Measurements from ENCODE around the gene PDE3A.
"Not testable (repeated sequence)": the region's sequence is repeated elsewhere in the genome, so short reads cannot be mapped to it uniquely, and the experiment has no call there.

PDE3A gene

DNA sequence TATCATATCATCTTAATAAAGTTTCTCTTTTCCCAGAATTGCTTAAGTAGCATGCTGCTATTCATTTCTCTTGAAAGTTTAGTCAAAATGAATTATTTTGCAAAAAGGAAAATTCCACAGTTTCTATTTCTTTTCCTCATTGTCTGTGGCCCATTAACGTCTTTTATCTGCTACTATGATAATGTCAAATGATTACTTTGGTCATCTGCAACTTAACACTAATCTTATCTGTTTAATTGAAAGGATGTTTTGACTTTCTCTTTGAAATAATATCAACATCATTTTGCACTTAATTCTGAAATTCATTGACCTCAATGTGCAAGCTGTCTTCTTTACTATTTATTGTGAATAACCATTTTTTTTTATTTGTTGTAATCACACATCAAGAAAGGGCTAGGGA, 180.3 kb downstream of the PDE3A start:
- DNase-seq (ENCODE audit: low read depth, low spot score), result no peak

DNA sequence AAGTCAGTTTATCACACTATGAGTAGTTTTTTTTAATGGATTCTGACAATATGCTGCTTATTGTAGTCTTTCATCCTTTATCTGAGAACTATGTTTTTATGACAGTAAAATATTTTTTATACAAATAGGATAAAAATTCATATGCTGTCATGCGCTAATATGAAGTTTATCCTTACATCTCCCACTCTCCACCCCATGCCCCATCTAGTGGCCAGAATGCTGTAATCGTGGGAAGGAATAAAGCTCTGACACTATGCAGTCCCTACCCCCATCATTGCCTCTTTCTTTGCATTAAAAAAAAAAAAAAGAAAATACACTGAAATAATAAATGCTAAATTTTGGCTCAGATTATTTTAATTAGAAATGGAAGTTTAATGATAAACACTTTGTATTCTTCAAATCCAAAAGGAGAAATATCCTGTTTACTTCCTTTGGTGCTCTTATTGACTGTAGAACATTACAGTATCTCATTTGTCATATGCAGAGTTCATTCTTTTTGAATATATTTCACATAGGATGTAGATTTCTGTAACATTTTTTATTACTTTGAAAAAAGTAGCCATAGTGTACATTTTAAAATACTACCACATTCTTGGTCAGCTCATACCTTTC, 180.9 kb downstream of the PDE3A start:
- no peak for DNase-seq (ENCODE audit: low read depth, low spot score)

DNA sequence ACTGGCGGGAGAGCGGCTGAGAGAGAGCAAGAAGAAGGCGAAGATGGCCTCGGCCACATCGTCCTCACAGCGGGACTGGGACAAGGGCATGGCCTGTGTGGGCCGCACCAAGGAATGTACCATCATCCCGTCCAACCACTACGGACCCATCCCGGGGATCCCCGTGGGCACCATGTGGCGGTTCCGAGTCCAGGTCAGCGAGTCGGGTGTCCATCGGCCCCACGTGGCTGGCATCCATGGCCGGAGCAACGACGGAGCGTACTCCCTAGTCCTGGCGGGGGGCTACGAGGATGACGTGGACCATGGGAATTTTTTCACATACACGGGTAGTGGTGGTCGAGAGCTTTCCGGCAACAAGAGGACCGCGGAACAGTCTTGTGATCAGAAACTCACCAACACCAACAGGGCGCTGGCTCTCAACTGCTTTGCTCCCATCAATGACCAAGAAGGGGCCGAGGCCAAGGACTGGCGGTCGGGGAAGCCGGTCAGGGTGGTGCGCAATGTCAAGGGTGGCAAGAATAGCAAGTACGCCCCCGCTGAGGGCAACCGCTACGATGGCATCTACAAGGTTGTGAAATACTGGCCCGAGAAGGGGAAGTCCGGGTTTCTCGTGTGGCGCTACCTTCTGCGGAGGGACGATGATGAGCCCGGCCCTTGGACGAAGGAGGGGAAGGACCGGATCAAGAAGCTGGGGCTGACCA, 183.6 kb downstream of the PDE3A start:
- not testable (repeated sequence) for DNase-seq (ENCODE audit: low read depth, low spot score)

- DNase-seq (ENCODE audit: low read depth, low spot score), result not testable (repeated sequence)
Measured at GRCh38 chr12:20552586-20552985, 184.2 kb downstream of the PDE3A start.

DNA sequence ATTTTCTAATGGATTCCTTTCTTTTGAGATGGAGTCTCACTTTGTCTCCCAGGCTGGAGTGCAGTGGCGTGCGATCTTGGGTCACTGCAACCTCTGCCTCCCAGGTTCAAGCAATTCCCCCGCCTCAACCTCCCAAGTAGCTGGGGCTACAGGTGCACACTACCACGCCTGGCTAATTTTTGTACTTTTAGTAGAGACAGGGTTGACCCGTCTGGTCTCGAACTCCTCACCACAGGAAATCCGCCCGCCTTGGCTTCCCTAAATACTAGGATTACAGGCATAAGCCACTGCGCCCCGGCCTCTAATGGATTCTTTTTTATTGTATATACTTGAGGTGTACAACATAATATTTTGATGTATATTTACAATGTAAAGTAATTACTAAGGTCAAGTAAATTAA, 186.7 kb downstream of the PDE3A start:
- no peak for DNase-seq (ENCODE audit: low read depth, low spot score)

GRCh38 chr12:20555771-20556170, 187.4 kb downstream of the PDE3A start:
- no peak for DNase-seq (ENCODE audit: low read depth, low spot score)

DNA sequence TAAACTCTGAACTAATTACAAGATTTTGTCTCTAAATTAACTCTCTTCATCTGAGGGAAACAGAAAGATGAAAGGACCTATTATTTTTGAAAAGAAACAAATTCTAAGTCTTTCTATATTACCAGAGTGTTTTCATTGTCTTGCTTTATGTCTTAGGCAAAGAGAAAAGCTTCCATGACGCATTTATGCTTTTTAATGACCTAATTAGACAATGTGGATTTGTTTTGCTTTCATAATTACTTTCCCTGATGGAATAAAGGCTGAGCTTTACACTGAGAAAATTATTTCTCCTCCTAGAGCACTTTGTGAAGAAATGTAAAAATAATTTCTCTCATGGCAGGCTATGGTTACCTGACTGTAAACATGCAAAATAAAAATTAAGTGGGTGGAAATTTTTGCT, 188.8 kb downstream of the PDE3A start:
- no peak for DNase-seq (ENCODE audit: low read depth, low spot score)

- DNase-seq (ENCODE audit: low read depth, low spot score), result no peak
Measured at GRCh38 chr12:20560935-20561334, 192.6 kb downstream of the PDE3A start.

- DNase-seq (ENCODE audit: low read depth, low spot score), result peak; percentile 36
Measured at GRCh38 chr12:20561871-20562270, 193.5 kb downstream of the PDE3A start.

GRCh38 chr12:20567413-20567812, 199.1 kb downstream of the PDE3A start:
- DNase-seq (ENCODE audit: low read depth, low spot score), result no peak

GRCh38 chr12:20572451-20572850, 204.1 kb downstream of the PDE3A start:
- DNase-seq (ENCODE audit: low read depth, low spot score), result no peak

DNA sequence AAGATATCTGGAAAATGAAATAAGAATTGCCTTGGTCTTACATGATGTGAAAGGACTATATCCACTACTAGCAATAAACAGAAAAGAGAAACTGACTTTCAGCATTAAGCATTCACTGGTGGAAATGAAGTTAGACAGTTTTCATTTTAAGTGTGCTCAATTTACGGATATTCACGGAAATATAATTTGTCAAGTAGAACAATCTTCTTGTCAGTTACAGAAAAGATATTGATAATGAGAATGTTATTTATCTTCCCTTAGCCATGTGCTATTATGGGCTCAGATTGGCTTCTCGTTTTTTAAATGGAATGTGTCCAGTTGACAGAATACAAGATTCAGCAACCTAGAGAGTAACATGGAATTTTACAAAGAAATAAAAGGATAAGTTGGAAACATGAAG, 208.2 kb downstream of the PDE3A start:
- DNase-seq (ENCODE audit: low read depth, low spot score), result no peak

- DNase-seq (ENCODE audit: low read depth, low spot score), result no peak
Measured at GRCh38 chr12:20577054-20577453, 208.7 kb downstream of the PDE3A start.

DNA sequence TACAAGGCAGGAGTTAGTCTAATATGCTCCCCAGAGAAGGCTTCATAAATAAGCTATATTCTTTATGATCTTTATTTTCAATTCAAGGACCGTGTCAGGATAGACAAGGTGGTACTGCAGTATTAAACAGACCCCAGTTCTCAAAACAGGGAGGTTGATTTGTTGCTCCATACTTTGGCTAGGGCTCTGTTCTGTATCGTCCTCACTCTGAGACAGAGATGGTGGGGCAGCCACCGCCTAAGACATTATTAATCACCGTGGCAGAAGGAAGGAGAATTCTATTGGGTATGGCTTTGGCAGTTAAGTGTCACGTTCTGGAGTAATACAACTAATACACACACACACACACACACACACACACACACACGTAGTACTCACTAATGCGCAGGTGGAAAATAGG, 209.8 kb downstream of the PDE3A start:
- no peak for DNase-seq (ENCODE audit: low read depth, low spot score)

- DNase-seq (ENCODE audit: low read depth, low spot score), result no peak
Measured at GRCh38 chr12:20585055-20585625, 216.8 kb downstream of the PDE3A start.

DNA sequence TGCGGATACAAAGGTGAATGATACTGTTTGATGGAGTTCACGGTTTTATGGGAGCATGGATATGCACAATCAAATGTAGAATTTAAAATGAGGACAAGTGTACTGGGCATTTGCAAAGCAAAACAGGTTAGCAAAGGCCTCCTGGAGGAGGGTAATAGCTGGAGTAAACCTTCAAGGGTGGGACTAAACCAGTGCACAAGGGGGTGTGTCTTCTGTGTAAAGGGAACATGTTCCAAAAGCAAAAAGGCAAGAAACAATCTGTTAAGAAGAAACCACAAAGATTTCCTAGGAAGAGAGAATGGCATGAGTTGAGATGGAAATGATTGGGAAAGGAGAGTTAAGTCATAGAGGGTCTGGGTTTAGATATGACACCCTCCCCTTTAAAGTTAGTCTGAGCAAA, 217.6 kb downstream of the PDE3A start:
- DNase-seq (ENCODE audit: low read depth, low spot score), result no peak

DNA sequence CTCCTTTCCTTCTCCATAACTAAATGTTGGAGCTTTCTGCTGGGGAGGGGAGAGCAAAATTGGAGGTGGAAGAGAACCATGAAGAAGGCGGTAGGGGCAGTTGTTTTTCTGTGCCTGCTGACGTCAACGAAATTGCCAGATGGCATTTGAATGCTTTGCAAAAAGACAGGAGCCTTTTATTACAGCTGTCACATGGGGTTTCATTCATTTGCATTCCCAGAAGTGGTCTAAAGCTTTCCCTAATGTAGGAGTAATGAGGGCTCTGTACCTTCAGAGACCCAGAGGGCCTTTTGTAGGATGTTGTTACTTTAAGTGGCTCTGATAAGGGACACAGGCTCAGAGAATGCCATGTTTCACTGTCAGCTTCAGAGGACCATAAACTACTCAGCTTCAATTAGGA, 219.7 kb downstream of the PDE3A start:
- DNase-seq (ENCODE audit: low read depth, low spot score), result no peak

GRCh38 chr12:20590570-20590969, 222.2 kb downstream of the PDE3A start:
- no peak for DNase-seq (ENCODE audit: low read depth, low spot score)

DNA sequence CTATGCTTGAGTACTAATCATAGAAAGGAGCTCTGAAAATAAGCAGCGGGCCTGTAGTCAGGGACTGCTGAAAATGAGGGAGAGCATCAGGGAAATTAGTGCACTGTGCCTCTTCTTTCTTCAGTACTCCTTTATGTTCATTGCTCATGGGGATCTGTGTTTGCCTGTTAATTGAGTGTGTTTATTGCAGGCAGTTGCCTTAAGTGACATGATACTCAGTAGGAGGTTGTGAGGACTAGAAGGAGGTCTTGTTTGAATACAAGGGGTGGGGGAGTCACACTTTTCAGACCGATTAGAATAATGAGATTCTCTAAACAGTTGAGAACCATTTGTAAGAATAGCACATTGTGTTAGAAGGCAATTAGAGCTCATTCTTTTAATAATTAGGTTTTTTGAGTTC, 224.2 kb downstream of the PDE3A start:
- DNase-seq (ENCODE audit: low read depth, low spot score), result no peak

DNA sequence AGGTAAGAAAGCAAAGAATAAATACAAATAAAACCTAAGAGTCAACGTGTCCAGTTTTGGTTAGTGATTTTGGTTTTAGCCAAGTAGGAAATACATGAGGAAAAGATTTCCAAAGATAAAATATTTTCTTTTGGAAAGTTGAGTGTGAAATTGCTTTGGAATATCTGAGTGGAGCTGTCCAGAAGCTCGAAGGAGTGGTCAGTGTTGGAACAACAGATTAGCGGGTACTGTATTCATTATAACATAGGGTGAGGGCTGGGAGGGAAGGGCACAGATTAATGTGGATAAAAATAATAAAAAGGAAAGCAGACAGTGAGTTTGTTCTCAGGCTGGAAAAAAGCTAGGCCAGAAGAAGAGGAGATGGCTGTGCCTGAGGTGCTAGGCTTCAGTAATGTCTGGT, 225.3 kb downstream of the PDE3A start:
- no peak for DNase-seq (ENCODE audit: low read depth, low spot score)

- no peak for DNase-seq (ENCODE audit: low read depth, low spot score)
Measured at GRCh38 chr12:20596061-20596460, 227.7 kb downstream of the PDE3A start.

- DNase-seq (ENCODE audit: low read depth, low spot score), result no peak
Measured at GRCh38 chr12:20599757-20600156, 231.4 kb downstream of the PDE3A start.

DNA sequence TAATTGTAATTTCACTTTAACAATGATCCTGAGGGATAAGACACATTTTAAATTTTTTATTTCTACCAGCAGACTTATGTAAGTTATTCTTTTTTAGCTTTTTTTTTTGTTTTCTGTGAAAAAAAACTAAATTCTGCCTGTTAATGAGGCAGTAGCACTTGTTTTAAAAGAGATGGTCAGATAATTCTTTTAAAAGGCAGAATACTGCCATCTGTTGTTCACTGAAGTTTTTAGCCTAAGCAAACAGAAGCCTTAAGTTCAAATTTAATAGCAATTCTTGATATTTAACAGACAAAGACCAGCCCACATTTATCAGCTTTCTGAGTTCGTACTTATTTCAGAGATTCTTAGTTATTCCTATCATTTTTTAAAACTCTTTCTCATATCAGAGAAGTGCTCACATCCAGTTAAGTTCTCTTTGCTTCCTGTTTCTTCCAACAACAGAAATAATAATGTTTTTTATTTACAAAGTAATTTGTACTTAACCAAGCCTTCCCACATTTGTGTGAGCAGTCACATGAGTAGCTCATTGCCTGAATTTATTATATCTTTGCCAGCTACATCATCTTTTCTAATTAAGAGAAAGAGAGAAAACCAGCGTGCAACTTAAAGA, 233.4 kb downstream of the PDE3A start:
- no peak for DNase-seq (ENCODE audit: low read depth, low spot score)
